CD4-positive, CD25-positive, alpha-beta regulatory T cell (primary cell): ENCODE results near the gene SNX22. TPM values are rescaled to one million over a fixed set of nuclear protein-coding genes. Genes with fewer than 3 reads are reported as not detected.

Source experiments
- ATAC-seq, 2 donors: fragments of 150-1000 bp; cut with Tn5 transposase; one replicate each; pipeline ENCODE4 v1.10.0; 2021; ENCODE audit warnings: low read depth in 2 of 2, moderate number of reproducible peaks in 2 of 2, moderate library complexity in 1 of 2
- DNase-seq, 3 donors: peaks; one replicate each; pipeline versions ENCODE4 v3.0.0 to v3.0.0-alpha.2; 2012 to 2022; ENCODE audit warnings: mixed read lengths in 1 of 3
- H3K27ac ChIP-seq: one replicate; pipeline ENCODE4 v1.7.0; 2013; ENCODE audit warnings: mild to moderate bottlenecking, low read length; ENCODE audit not compliant: insufficient read depth, poor library complexity, severe bottlenecking
- H3K27me3 ChIP-seq: one replicate; pipeline ENCODE4 v1.7.0; 2013; ENCODE audit warnings: low read length; ENCODE audit not compliant: control insufficient read depth, insufficient read depth
- H3K36me3 ChIP-seq: one replicate; pipeline ENCODE4 v1.7.0; 2013; ENCODE audit warnings: mild to moderate bottlenecking, low read length, moderate library complexity; ENCODE audit not compliant: control insufficient read depth, insufficient read depth
- H3K4me1 ChIP-seq: 2 replicates; pipeline ENCODE4 v1.7.0; 2013; ENCODE audit warnings: mild to moderate bottlenecking, low read length; ENCODE audit not compliant: insufficient read depth, control insufficient read depth, poor library complexity, severe bottlenecking
- H3K4me3 ChIP-seq: one replicate; pipeline ENCODE4 v1.7.0; 2013; ENCODE audit warnings: low read depth, mild to moderate bottlenecking, low read length, moderate library complexity
- H3K9me3 ChIP-seq, 2 experiments: 1 replicate in 1 of 2; 2 replicates in 1 of 2; pipeline ENCODE4 v1.7.0; 2013; ENCODE audit warnings: low read length in 2 of 2, mild to moderate bottlenecking in 1 of 2, moderate library complexity in 1 of 2; ENCODE audit not compliant: control insufficient read depth in 2 of 2
- H3K27ac Mint-ChIP-seq, 3 donors: one replicate each; pipeline ENCODE4 v1.8.0; 2020 to 2022; ENCODE audit warnings: mild to moderate bottlenecking in 3 of 3, mixed read lengths in 3 of 3, moderate library complexity in 2 of 3
- H3K27me3 Mint-ChIP-seq: one replicate; pipeline ENCODE4 v1.8.0; 2022; ENCODE audit warnings: mild to moderate bottlenecking, mixed read lengths
- H3K36me3 Mint-ChIP-seq: one replicate; pipeline ENCODE4 v1.8.0; 2020; ENCODE audit warnings: mixed read lengths
- H3K4me1 Mint-ChIP-seq, 4 donors: one replicate each; pipeline ENCODE4 v1.8.0; 2020 to 2022; ENCODE audit warnings: mixed read lengths in 4 of 4, mild to moderate bottlenecking in 1 of 4
- H3K4me3 Mint-ChIP-seq, 4 donors: one replicate each; pipeline ENCODE4 v1.8.0; 2020 to 2022; ENCODE audit warnings: mild to moderate bottlenecking in 4 of 4, mixed read lengths in 4 of 4, moderate library complexity in 3 of 4
- H3K9me3 Mint-ChIP-seq, 7 donors: one replicate each; pipeline ENCODE4 v1.8.0; 2020 to 2022; ENCODE audit warnings: mixed read lengths in 7 of 7, mild to moderate bottlenecking in 3 of 7, moderate library complexity in 2 of 7
- polyA plus RNA-seq, 4 donors: library from polyadenylated mRNA; unstranded; fragments of 300-500 nt; fragmentation: Illumina TruSeq; gene quantifications; one replicate each; pipeline ENCODE4 v1.2.3, GENCODE V29; 2021
- total RNA-seq: library from RNA; stranded (reverse); gene quantifications from one replicate; pipeline ENCODE4 v1.2.3, GENCODE V29; 2022

SNX22 gene
- total and polyA plus RNA-seq, 5 donors from 2014 or later = 0.20 to 1.4 (median 1.00) TPM

DNA sequence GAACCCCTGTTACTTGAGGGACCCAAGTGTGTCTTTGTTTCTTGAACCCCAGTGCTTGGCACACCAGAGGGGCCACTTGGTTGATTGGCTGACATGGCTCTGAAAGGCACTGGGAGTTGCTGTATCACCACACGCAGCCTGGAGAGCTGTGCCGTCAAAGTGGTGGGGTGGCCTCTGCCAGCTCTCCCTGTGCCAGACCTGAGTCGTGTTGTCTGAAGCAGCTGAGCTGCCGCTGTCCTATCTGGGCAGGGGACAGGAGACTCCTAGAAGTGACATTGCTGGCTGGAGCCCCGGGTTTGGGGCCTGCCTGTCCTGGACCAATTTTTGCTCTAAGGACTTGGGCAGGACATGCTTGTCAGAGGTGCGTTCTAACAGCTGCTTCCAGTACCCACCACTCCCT lies 5.5 kb upstream of the SNX22 start:
- ATAC-seq (no peak), DNase-seq (no peak)
- Histone ChIP-seq H3K4me3 (no peak overlapping the region), H3K36me3 (peaks cover 29% of the 10 kb centered on the region), H3K4me1 (peaks cover 1% of the 10 kb centered on the region), H3K9me3 (no peaks in the 10 kb centered on the region), H3K27ac (no peak overlapping the region), H3K27me3 (no peaks in the 10 kb centered on the region)
- no peak overlapping the region for H3K4me3 Mint-ChIP-seq
- H3K4me1 Mint-ChIP-seq = peaks cover 4 to 20% (median 14%) of the 10 kb centered on the region in 4 donors
- peaks cover 23% of the 10 kb centered on the region for H3K27me3 Mint-ChIP-seq
- H3K36me3 Mint-ChIP-seq = peaks cover 20% of the 10 kb centered on the region
- peaks cover 0 to 2% (median 0%) of the 10 kb centered on the region in 7 donors for H3K9me3 Mint-ChIP-seq
- no peak overlapping the region for H3K27ac Mint-ChIP-seq

DNA sequence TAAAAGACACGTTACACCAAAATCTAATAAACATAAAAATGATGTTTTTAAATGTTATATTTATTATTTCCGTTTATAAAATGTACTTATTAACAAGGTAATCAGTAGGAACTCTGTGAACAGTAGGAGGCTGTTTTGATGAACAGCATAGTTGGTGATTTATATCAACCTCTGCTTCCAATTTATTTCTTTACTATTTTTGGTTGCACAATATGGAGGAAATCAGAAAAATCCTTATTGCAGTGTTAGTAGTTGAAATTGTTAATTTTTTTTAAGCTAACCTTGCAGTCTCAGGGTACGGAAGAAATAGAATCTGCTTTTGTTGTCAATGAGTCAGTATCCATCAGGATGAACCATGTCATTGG lies 5.0 kb upstream of the SNX22 start:
- peaks cover 25% of the 10 kb centered on the region for H3K36me3 ChIP-seq
- peaks cover 4 to 21% (median 14%) of the 10 kb centered on the region in 4 donors for H3K4me1 Mint-ChIP-seq
- no peak overlapping the region for H3K27ac ChIP-seq
- H3K9me3 ChIP-seq = no peaks in the 10 kb centered on the region
- peaks cover 0 to 2% (median 0%) of the 10 kb centered on the region in 7 donors for H3K9me3 Mint-ChIP-seq
- H3K36me3 Mint-ChIP-seq = peaks cover 18% of the 10 kb centered on the region
- DNase-seq (no peak), ATAC-seq (no peak)
- H3K4me3 ChIP-seq = no peak overlapping the region
- H3K27me3 ChIP-seq = no peaks in the 10 kb centered on the region
- H3K4me1 ChIP-seq = peaks cover 6% of the 10 kb centered on the region
- no peak overlapping the region for H3K4me3 Mint-ChIP-seq
- peak overlapping the region in 1 of 3 donors; percentile 42 for H3K27ac Mint-ChIP-seq
- H3K27me3 Mint-ChIP-seq = peaks cover 20% of the 10 kb centered on the region

DNA sequence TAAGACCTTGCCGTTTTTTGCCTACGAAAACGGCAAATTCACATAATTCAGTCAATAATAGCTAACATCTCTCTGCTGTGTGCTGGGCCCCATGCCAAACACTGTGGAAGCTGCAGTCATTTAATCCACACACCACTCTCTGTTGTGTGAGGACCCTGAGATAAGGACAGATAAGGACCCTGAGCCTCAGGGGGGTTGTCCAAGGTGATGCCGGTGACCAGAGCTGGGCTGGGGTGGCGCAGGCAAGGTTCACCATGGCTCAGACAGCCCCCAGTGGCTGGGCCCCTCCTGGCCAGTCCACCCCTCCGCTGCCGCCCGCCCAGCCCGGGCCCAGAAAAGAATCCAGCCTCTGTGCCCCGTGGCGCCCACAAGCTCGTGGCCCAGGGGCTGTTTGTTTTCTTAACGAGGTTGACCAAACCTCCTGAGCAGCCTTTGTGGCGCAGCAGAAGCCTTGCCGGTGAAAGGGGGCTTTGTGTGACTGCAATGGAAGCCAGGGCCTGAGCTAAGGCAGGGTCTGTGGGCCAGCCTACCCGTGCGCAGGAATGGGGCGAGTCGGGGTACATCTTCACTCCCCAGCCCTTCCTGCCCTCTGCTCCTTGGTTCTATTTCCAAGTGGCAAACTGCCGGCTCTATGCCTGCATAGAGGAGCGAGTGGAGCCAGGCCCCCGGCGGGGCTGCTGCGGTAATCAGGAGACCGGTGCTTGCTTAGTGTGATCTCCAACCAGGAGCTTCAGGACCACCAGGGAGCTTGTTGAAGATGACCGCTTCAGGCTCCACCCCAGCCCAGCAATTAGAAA lies 4.4 kb upstream of the SNX22 start:
- H3K4me3 Mint-ChIP-seq = no peak overlapping the region
- peaks cover 21% of the 10 kb centered on the region for H3K36me3 ChIP-seq
- H3K4me1 Mint-ChIP-seq = peaks cover 4 to 21% (median 14%) of the 10 kb centered on the region in 4 donors
- H3K27ac Mint-ChIP-seq = peak overlapping the region in 1 of 3 donors; percentile 42
- H3K27ac ChIP-seq = no peak overlapping the region
- H3K27me3 ChIP-seq = no peaks in the 10 kb centered on the region
- peaks cover 19% of the 10 kb centered on the region for H3K27me3 Mint-ChIP-seq
- no peaks in the 10 kb centered on the region for H3K9me3 ChIP-seq
- peaks cover 0 to 2% (median 0%) of the 10 kb centered on the region in 7 donors for H3K9me3 Mint-ChIP-seq
- no peak overlapping the region for H3K4me3 ChIP-seq
- H3K4me1 ChIP-seq = peaks cover 12% of the 10 kb centered on the region
- DNase-seq (no peak), ATAC-seq (no peak)
- H3K36me3 Mint-ChIP-seq = peaks cover 17% of the 10 kb centered on the region

DNA sequence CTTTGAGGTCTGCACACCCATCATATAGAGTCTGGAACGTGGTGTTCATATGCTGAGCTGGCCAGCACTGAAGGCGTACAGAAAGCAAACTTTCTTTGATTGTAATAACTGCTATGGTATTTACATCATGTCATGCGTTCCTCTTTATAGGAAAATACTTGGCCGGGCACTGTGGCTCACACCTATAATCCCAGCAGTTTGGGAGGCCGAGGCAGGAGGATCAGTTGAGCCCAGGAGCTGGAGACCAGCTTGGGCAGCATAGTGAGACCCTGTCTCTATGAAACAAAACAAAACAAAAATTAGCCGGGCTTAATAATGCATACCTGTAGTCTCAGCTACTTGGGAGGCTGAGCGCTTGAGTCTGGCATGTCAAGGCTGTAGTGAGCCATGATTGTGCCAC lies 3.4 kb upstream of the SNX22 start:
- Histone ChIP-seq H3K27ac (no peak overlapping the region), H3K27me3 (peaks cover 5% of the 10 kb centered on the region), H3K9me3 (no peaks in the 10 kb centered on the region), H3K36me3 (peaks cover 20% of the 10 kb centered on the region), H3K4me1 (peaks cover 23% of the 10 kb centered on the region), H3K4me3 (no peak overlapping the region)
- Mint-ChIP-seq H3K4me3 (no peak overlapping the region), H3K36me3 (peaks cover 11% of the 10 kb centered on the region), H3K27me3 (peaks cover 19% of the 10 kb centered on the region), H3K27ac (no peak overlapping the region), H3K9me3 (peaks cover 0 to 2% (median 0%) of the 10 kb centered on the region in 7 donors), H3K4me1 (peaks cover 4 to 30% (median 15%) of the 10 kb centered on the region in 4 donors)
- ATAC-seq (no peak), DNase-seq (no peak)

DNA sequence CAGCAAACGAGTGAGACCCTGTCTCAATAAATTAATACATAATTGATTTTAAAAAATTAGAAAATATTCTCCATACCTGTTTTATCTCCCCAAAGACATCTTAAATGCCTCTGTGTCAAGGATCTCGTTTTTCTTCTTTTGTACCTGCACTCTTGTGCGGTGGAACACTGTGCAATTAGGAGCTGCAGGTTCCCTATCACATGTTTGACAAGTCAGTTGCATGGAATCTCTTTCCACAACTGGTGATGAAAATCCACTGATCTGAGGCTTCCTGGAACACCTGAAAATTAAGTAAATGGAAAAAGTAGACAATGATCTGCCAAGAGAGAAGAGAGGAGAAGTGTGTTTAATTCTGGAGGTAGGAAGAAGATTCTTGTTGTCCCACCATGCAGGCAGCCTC lies 3.0 kb upstream of the SNX22 start:
- Histone ChIP-seq H3K27me3 (peaks cover 5% of the 10 kb centered on the region), H3K36me3 (peaks cover 16% of the 10 kb centered on the region), H3K9me3 (no peaks in the 10 kb centered on the region), H3K4me3 (no peak overlapping the region), H3K27ac (no peak overlapping the region), H3K4me1 (peaks cover 27% of the 10 kb centered on the region)
- ATAC-seq = no peak
- Mint-ChIP-seq H3K27ac (no peak overlapping the region), H3K36me3 (peaks cover 9% of the 10 kb centered on the region), H3K27me3 (peaks cover 23% of the 10 kb centered on the region), H3K9me3 (peaks cover 0 to 2% (median 0%) of the 10 kb centered on the region in 7 donors), H3K4me3 (peak overlapping the region in 1 of 4 donors; percentile 52), H3K4me1 (peaks cover 4 to 34% (median 18%) of the 10 kb centered on the region in 4 donors)
- no peak for DNase-seq

DNA sequence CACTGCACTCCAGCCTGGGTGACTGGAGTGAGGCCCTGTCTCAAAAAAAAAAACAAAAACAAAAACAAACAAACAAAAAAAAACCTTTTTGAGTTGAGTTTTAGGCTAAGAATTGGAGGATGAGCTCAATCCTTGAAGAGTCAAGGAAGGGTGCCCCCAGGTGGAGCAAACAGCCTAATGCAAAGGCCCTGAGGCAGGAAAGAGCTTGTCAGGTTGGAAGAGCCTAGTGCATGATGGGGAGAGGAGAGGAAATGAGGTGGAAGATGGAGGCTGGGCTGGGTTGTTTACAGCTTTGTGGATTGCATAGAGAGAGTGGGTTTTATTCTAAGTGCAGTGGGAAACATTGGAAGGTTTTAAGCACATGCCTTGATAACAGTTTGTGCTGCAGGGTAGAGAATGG lies 2.1 kb upstream of the SNX22 start:
- Mint-ChIP-seq H3K9me3 (peaks cover 0 to 2% (median 0%) of the 10 kb centered on the region in 7 donors), H3K27ac (peak overlapping the region in 1 of 3 donors; percentile 4), H3K36me3 (peaks cover 5% of the 10 kb centered on the region), H3K27me3 (peaks cover 27% of the 10 kb centered on the region), H3K4me1 (peaks cover 4 to 37% (median 21%) of the 10 kb centered on the region in 4 donors), H3K4me3 (peak overlapping the region; percentile 45 to 78 (median 66))
- no peaks in the 10 kb centered on the region for H3K9me3 ChIP-seq
- H3K4me3 ChIP-seq = no peak overlapping the region
- H3K27ac ChIP-seq = no peak overlapping the region
- DNase-seq = peak in 1 of 3 donors; percentile 62
- peaks cover 14% of the 10 kb centered on the region for H3K36me3 ChIP-seq
- peaks cover 29% of the 10 kb centered on the region for H3K4me1 ChIP-seq
- peaks cover 5% of the 10 kb centered on the region for H3K27me3 ChIP-seq
- no peak for ATAC-seq

DNA sequence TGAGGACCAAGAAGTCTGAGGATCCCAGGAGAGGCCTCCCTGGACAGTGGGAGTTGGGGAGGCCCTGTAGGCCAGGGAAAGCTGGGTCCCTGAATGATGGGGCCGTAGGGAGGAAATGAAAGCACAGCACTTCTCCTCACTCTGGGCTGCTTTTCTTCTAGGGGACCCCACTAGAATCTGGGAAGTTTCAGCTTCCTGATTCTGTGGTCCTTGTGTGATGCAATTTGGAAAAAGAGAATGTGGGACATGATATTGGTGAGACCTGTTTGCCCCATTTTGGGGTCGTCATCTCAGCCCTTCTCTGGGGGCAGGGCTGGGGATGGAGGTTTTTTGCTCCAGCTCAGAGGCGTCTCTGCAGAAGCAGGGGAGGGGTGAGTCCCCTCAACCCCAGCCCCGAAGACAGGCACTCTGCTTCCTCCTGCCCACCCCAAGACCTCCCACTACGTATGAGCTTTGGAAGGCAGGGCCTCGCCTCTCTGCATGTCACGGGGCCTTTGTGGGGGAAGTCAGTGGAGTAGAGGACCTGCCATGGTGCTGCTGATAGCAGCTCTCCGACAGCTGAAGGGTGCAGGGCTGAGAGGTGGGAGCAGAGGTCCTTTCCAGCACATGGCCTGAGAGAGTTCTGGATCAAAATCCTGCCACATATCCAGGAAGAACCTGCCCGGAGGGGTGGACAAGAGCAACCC lies 1.5 kb upstream of the SNX22 start:
- Mint-ChIP-seq H3K36me3 (peaks cover 1% of the 10 kb centered on the region), H3K27ac (peak overlapping the region in 1 of 3 donors; percentile 4)
- no peaks in the 10 kb centered on the region for H3K9me3 ChIP-seq

More for the DNA sequence above, 1.5 kb upstream of the SNX22 start:
- Histone ChIP-seq H3K36me3 (peaks cover 12% of the 10 kb centered on the region), H3K4me3 (no peak overlapping the region), H3K4me1 (peaks cover 29% of the 10 kb centered on the region), H3K27me3 (peaks cover 5% of the 10 kb centered on the region), H3K27ac (no peak overlapping the region)
- no peak for ATAC-seq
- peaks cover 4 to 37% (median 21%) of the 10 kb centered on the region in 4 donors for H3K4me1 Mint-ChIP-seq
- no peak for DNase-seq
- H3K4me3 Mint-ChIP-seq = peak overlapping the region; percentile 45 to 78 (median 66)
- peaks cover 0 to 2% (median 0%) of the 10 kb centered on the region in 7 donors for H3K9me3 Mint-ChIP-seq
- H3K27me3 Mint-ChIP-seq = peaks cover 27% of the 10 kb centered on the region
